ENCODE measurements around the gene SAMD14. TPM values are rescaled to one million over a fixed set of nuclear protein-coding genes. Genes with fewer than 3 reads are reported as not detected.

The SAMD14 gene
- total RNA-seq, 3 donors from 2014 or later, result 0.52 to 2.6 (median 1.2) TPM

GRCh38 chr17:50134206-50135110, 4.5 kb upstream of the SAMD14 start:
- intact Hi-C loops (cut with DNase I, micrococcal nuclease), result no loop called here
- no peak for TF ChIP-seq CTCF (IDR thresholded peaks at IDR 0.05)
- DNase-seq, result no peak
- Histone ChIP-seq H3K36me3 (ENCODE audit: low read depth) (peaks cover 3% of the 10 kb centered on the region), H3K9me3 (no peaks in the 10 kb centered on the region), H3K4me3 (no peak overlapping the region), H3K4me1 (ENCODE audit: low read depth) (peaks cover 7% of the 10 kb centered on the region)
- ATAC-seq, result no peak

GRCh38 chr17:50133769-50134099, 3.8 kb upstream of the SAMD14 start:
- TF ChIP-seq CTCF (IDR thresholded peaks at IDR 0.05), result no peak
- Histone ChIP-seq H3K9me3 (no peaks in the 10 kb centered on the region), H3K4me3 (no peak overlapping the region), H3K4me1 (ENCODE audit: low read depth) (peaks cover 15% of the 10 kb centered on the region), H3K36me3 (ENCODE audit: low read depth) (peaks cover 3% of the 10 kb centered on the region)
- no peak for ATAC-seq
- no peak for DNase-seq
- intact Hi-C loops (cut with DNase I, micrococcal nuclease), result no loop called here

- no peaks in the 10 kb centered on the region for H3K9me3 ChIP-seq
- H3K36me3 ChIP-seq (ENCODE audit: low read depth), result peaks cover 3% of the 10 kb centered on the region
- no peak for DNase-seq
- H3K4me1 ChIP-seq (ENCODE audit: low read depth), result peaks cover 18% of the 10 kb centered on the region
- no peak overlapping the region for H3K4me3 ChIP-seq
- ATAC-seq, result no peak
- no peak for TF ChIP-seq CTCF (IDR thresholded peaks at IDR 0.05)
- intact Hi-C loops (cut with DNase I, micrococcal nuclease), result no loop called here
These were observed 3.2 kb upstream of the SAMD14 start for GRCh38 chr17:50133028-50133768.

GRCh38 chr17:50132104-50132794, 2.3 kb upstream of the SAMD14 start:
- Histone ChIP-seq H3K4me1 (ENCODE audit: low read depth) (peaks cover 18% of the 10 kb centered on the region), H3K4me3 (no peak overlapping the region), H3K9me3 (no peaks in the 10 kb centered on the region), H3K36me3 (ENCODE audit: low read depth) (peaks cover 3% of the 10 kb centered on the region)
- no peak for DNase-seq
- ATAC-seq, result no peak
- TF ChIP-seq CTCF (IDR thresholded peaks at IDR 0.05), result no peak
- intact Hi-C loops (cut with DNase I, micrococcal nuclease), result no loop called here

- Histone ChIP-seq H3K4me3 (no peak overlapping the region), H3K36me3 (ENCODE audit: low read depth) (peaks cover 3% of the 10 kb centered on the region), H3K4me1 (ENCODE audit: low read depth) (peaks cover 18% of the 10 kb centered on the region), H3K9me3 (no peaks in the 10 kb centered on the region)
- no peak for TF ChIP-seq CTCF (IDR thresholded peaks at IDR 0.05)
- no peak for ATAC-seq
- no peak for DNase-seq
- intact Hi-C loops (cut with DNase I, micrococcal nuclease), result no loop called here
These were observed 772 bp upstream of the SAMD14 start for GRCh38 chr17:50130559-50131305.
